ENCODE results near the gene NTN5.
"Not testable (repeated sequence)": the region's sequence is repeated elsewhere in the genome, so short reads cannot be mapped to it uniquely, and the experiment has no call there.

Gene NTN5

GRCh38 chr19:48672994-48673393 is at the start of gene NTN5:
NTN5 (minus strand) TSS chr19:48673017; CDS start chr19:48670986, 2,031 bp downstream.
- no peak for DNase-seq (ENCODE audit: low read depth)

- DNase-seq (ENCODE audit: low read depth): no peak
Measured at GRCh38 chr19:48722196-48722708, 49.4 kb upstream of the NTN5 start.

GRCh38 chr19:48720613-48721296 is 47.9 kb upstream of the NTN5 start:
- peak; percentile 87 for DNase-seq (ENCODE audit: low read depth)

- no peak for DNase-seq (ENCODE audit: low read depth)
Measured at GRCh38 chr19:48720251-48720612, 47.4 kb upstream of the NTN5 start.

- no peak for DNase-seq (ENCODE audit: low read depth)
Measured at GRCh38 chr19:48719263-48720171, 46.7 kb upstream of the NTN5 start, which contains the start of gene MAMSTR. MAMSTR (minus strand) TSS chr19:48719725; CDS start chr19:48719031, 694 bp downstream.

GRCh38 chr19:48718711-48719231 is 46.0 kb upstream of the NTN5 start:
- DNase-seq (ENCODE audit: low read depth): no peak

GRCh38 chr19:48718106-48718505 is 45.3 kb upstream of the NTN5 start:
- not testable (repeated sequence) for DNase-seq (ENCODE audit: low read depth)

- DNase-seq (ENCODE audit: low read depth): no peak
Measured at GRCh38 chr19:48716562-48717291, 43.9 kb upstream of the NTN5 start.

GRCh38 chr19:48715681-48716171 is 42.9 kb upstream of the NTN5 start:
- DNase-seq (ENCODE audit: low read depth): no peak

GRCh38 chr19:48714759-48715675 is 42.2 kb upstream of the NTN5 start:
- no peak for DNase-seq (ENCODE audit: low read depth)

- peak; percentile 96 for DNase-seq (ENCODE audit: low read depth)
Measured at GRCh38 chr19:48713864-48714755, 41.3 kb upstream of the NTN5 start.

- no peak for DNase-seq (ENCODE audit: low read depth)
Measured at GRCh38 chr19:48713041-48713863, 40.4 kb upstream of the NTN5 start.

- DNase-seq (ENCODE audit: low read depth): no peak
Measured at GRCh38 chr19:48711106-48711662, 38.4 kb upstream of the NTN5 start.

GRCh38 chr19:48708471-48708870 is 35.7 kb upstream of the NTN5 start:
- no peak for DNase-seq (ENCODE audit: low read depth)

- no peak for DNase-seq (ENCODE audit: low read depth)
Measured at GRCh38 chr19:48705431-48705830, 32.6 kb upstream of the NTN5 start.

- no peak for DNase-seq (ENCODE audit: low read depth)
Measured at GRCh38 chr19:48703316-48703715, 30.5 kb upstream of the NTN5 start.

GRCh38 chr19:48702701-48703100 is 29.9 kb upstream of the NTN5 start:
- DNase-seq (ENCODE audit: low read depth): no peak

- DNase-seq (ENCODE audit: low read depth): no peak
Measured at GRCh38 chr19:48698046-48698445, 25.2 kb upstream of the NTN5 start.
